NCI-H526 (cell line): Measurements from ENCODE around the gene RAI14.
A peak's percentile ranks its signal among the peaks of the same experiment; 100 is the strongest.

Source experiments
- DNase-seq, 2 experiments: peaks; one replicate each; lab custom pipeline; 2025; lab: John Stamatoyannopoulos, UW

Gene RAI14

GRCh38 chr5:34656001-34656699 is at the start of gene RAI14:
TSS of gene RAI14 (plus strand) at chr5:34656328. CDS start at chr5:34686920, 30,592 bp downstream.
- peak; percentile 27 to 83 for DNase-seq

- no peak for DNase-seq
Observed at GRCh38 chr5:34608368-34608767, 47.8 kb upstream of the RAI14 start.

GRCh38 chr5:34608859-34609648 is 47.1 kb upstream of the RAI14 start:
- no peak for DNase-seq

GRCh38 chr5:34609951-34610441 is 46.1 kb upstream of the RAI14 start:
- no peak for DNase-seq

GRCh38 chr5:34610546-34610945 is 45.6 kb upstream of the RAI14 start:
- no peak for DNase-seq

GRCh38 chr5:34611464-34612415 is 44.4 kb upstream of the RAI14 start:
- DNase-seq, result no peak

GRCh38 chr5:34616651-34617050 is 39.5 kb upstream of the RAI14 start:
- no peak for DNase-seq

- no peak for DNase-seq
Observed at GRCh38 chr5:34618371-34619065, 37.6 kb upstream of the RAI14 start.

- DNase-seq, result no peak
Observed at GRCh38 chr5:34620185-34620584, 35.9 kb upstream of the RAI14 start.

GRCh38 chr5:34621277-34622097 is 34.6 kb upstream of the RAI14 start:
- no peak for DNase-seq

- no peak for DNase-seq
Observed at GRCh38 chr5:34622098-34622400, 34.1 kb upstream of the RAI14 start.

- DNase-seq, result no peak
Observed at GRCh38 chr5:34624691-34625090, 31.4 kb upstream of the RAI14 start.

GRCh38 chr5:34625246-34625645 is 30.9 kb upstream of the RAI14 start:
- no peak for DNase-seq

- no peak for DNase-seq
Observed at GRCh38 chr5:34626036-34626435, 30.1 kb upstream of the RAI14 start.

GRCh38 chr5:34626751-34627150 is 29.4 kb upstream of the RAI14 start:
- no peak for DNase-seq

GRCh38 chr5:34627794-34628193 is 28.3 kb upstream of the RAI14 start:
- DNase-seq, result no peak

GRCh38 chr5:34628373-34628772 is 27.8 kb upstream of the RAI14 start:
- DNase-seq, result no peak

GRCh38 chr5:34630596-34630995 is 25.5 kb upstream of the RAI14 start:
- no peak for DNase-seq

GRCh38 chr5:34632807-34633422 is 23.2 kb upstream of the RAI14 start:
- DNase-seq, result no peak

- DNase-seq, result no peak
Observed at GRCh38 chr5:34639852-34640626, 16.1 kb upstream of the RAI14 start.
